ENCODE data around the gene CREBL2. TPM values are rescaled to one million over a fixed set of nuclear protein-coding genes. Genes with fewer than 3 reads are reported as not detected.

CREBL2 gene
- total RNA-seq, 2 experiments from 2014 or later, result 12.5 to 13.9 TPM

DNA sequence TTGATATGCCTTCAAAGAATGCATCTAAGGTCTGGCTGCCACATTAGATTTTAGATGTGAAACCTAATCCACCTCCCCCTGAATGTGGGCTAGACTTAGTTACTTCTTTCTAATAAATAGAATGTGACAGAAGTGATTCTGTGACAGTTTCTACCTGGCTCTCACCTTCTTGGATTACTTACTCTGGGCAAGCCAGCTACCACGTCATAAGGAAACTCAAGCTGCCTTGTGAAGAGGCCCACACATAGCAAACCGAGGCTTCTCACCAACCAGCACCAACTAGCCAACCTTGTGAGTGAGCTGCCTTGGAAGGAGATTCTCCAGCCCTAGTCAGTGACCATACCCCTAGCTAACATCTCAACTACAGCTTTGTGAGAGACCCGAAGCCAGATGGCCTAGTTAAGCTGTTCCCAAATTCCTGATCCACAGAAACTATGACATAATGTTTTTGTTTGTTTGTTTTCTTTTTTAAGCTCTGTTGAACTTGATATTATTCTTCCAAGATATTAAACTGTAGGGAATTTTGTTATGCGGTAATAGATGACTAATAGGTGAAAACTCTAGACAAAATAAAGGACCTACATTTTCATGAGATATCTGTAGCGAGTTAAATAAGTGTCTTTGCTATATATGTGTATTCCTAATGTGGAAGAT lies 78.1 kb downstream of the CREBL2 start:
- Mint-ChIP-seq H3K36me3 (peaks cover 6% of the 10 kb centered on the region), H3K9me3 (no peaks in the 10 kb centered on the region), H3K4me1 (peaks cover 33% of the 10 kb centered on the region), H3K27me3 (peaks cover 4% of the 10 kb centered on the region), H3K27ac (no peak overlapping the region), H3K4me3 (no peak overlapping the region)
- no peak for DNase-seq

GRCh38 chr12:12691549-12691948 lies 79.9 kb downstream of the CREBL2 start:
- H3K4me3 Mint-ChIP-seq, result no peak overlapping the region
- H3K9me3 Mint-ChIP-seq, result no peaks in the 10 kb centered on the region
- no peak for DNase-seq
- H3K4me1 Mint-ChIP-seq, result peaks cover 43% of the 10 kb centered on the region
- peaks cover 14% of the 10 kb centered on the region for H3K36me3 Mint-ChIP-seq
- no peak overlapping the region for H3K27ac Mint-ChIP-seq
- H3K27me3 Mint-ChIP-seq, result no peaks in the 10 kb centered on the region

DNA sequence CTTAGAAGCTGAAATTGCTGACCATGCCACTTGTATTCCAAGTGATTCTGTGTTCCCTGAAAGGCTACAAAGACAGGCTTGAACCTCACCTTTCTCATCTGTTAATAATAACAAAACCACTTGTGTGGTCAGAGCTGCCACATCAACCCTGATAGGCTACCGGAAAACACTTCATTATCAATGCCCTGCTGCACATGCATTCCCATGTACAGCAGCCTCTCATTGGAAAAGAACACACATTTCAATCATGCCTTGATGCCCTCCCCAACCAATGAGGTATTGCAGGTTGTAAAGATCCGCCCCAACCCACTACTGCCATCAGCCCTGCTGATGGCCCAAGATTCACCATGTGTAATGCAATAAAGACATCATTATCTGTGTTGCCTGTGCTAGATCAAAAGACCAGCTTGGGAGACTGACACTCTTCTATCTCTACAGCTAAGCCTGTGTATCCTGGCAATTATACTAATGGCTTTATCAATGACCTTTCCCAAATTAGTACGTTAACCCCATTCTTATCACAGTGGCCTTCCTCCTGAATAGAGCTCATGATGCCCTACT lies 81.5 kb downstream of the CREBL2 start:
- DNase-seq, result no peak
- no peaks in the 10 kb centered on the region for H3K27me3 Mint-ChIP-seq
- H3K9me3 Mint-ChIP-seq, result no peaks in the 10 kb centered on the region
- no peak overlapping the region for H3K4me3 Mint-ChIP-seq
- H3K4me1 Mint-ChIP-seq, result peaks cover 57% of the 10 kb centered on the region
- H3K36me3 Mint-ChIP-seq, result peaks cover 14% of the 10 kb centered on the region
- no peak overlapping the region for H3K27ac Mint-ChIP-seq

Other genes with a start within 250 kb of the CREBL2 start
- 10 to 100 TPM; 21.6 to 24.4 TPM for gene DUSP16, start 49.0 kb upstream of the CREBL2 start, total RNA-seq
- gene GPR19, start 84.3 kb downstream of the CREBL2 start, total RNA-seq, result 10 to 100 TPM; 10.3 to 11.3 TPM
- gene CDKN1B, start 105.5 kb downstream of the CREBL2 start, total RNA-seq, result 10 to 100 TPM; 26.0 to 26.1 TPM
- gene APOLD1, start 173.8 kb downstream of the CREBL2 start, total RNA-seq, result 1 to 10 TPM; 2.3 to 3.1 TPM
- gene DDX47, start 201.5 kb downstream of the CREBL2 start, total RNA-seq, result 100 to 1,000 TPM in 1 of 2 experiments, 10 to 100 TPM in 1; 98.5 to 107 TPM

All from activated naive CD8-positive, alpha-beta T cell treated with anti-CD3 and anti-CD28 coated beads for 36 hours (primary cell).